Mucosa of rectum (tissue), 2 donors: ENCODE data around the gene ELAVL1.

Experiments used
- H3K27ac ChIP-seq, 2 donors: one replicate each; pipeline ENCODE4 v1.7.0; 2013; ENCODE audit warnings: inconsistent platforms in 2 of 2, low read depth in 2 of 2, low read length in 2 of 2
- H3K27me3 ChIP-seq, 2 donors: one replicate each; pipeline ENCODE4 v1.7.0; 2013; ENCODE audit warnings: low read length in 2 of 2; ENCODE audit not compliant: control insufficient read depth in 2 of 2, insufficient read depth in 2 of 2
- H3K36me3 ChIP-seq, 2 donors: one replicate each; pipeline ENCODE4 v1.7.0; 2013; ENCODE audit warnings: low read length in 2 of 2; ENCODE audit not compliant: control insufficient read depth in 2 of 2, insufficient read depth in 2 of 2
- H3K4me1 ChIP-seq, 2 donors: one replicate each; pipeline ENCODE4 v1.7.0; 2013; ENCODE audit warnings: low read length in 2 of 2, mild to moderate bottlenecking in 1 of 2; ENCODE audit not compliant: control insufficient read depth in 2 of 2, insufficient read depth in 2 of 2
- H3K4me3 ChIP-seq, 2 donors: one replicate each; pipeline ENCODE4 v1.7.0; 2013; ENCODE audit warnings: low read length in 2 of 2
- H3K9ac ChIP-seq, 2 donors: one replicate each; pipeline ENCODE4 v1.7.0; 2013; ENCODE audit warnings: low read length in 2 of 2, low read depth in 1 of 2, mild to moderate bottlenecking in 1 of 2
- H3K9me3 ChIP-seq, 2 donors: one replicate each; pipeline ENCODE4 v1.7.0; 2013; ENCODE audit warnings: low read length in 2 of 2; ENCODE audit not compliant: control insufficient read depth in 2 of 2
- donor health status: healthy.
- donor health status: Normal muscosa, but diverticular disease.

Gene ELAVL1

DNA sequence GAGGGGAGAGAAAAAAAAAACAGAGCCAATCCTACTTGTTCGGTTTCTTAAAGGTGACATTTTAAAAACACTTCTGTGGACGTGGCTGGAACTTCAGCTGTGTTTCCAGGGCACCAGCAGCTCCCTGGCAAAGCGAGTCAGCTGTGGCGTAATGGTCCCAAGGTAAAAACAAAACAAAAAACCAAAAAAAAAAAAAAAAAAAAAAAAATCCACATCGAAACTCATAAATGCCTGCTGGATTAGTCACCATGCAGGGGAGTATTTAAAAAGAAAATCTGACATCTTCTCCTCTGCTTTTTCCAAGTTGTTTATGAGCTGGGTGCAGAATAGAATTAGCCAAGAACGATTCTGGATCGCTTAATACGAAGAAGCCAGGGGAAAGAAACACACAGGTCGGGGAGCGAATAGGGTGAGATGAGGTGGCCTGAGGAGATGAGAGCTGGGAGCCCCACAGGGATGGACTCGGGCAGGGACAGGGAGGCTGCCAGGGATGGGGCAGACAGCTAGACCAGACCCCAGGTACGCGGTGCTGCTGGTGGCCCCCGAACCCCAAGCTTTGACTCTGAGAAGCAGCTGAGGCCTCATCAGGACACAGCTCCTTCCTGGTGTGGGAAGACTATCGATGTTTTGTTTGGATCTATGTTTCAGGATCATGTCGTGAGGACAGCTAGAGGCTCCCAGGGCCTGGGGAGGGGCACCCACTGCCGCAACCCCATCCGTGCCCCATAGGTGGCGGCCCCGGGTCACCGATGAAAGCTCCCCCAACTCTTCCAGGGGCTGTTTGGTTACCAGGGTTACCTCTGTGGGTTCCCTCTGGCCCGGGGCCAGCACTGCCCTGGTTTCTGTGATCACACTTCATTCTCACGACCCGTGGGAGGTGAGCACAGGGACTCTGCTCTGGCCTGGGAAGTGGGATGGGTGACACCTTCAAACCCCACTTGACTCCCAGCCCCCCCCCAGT lies 76.4 kb downstream of the ELAVL1 start:
- H3K4me3 ChIP-seq: no peak overlapping the region
- peak overlapping the region in 1 of 2 donors; percentile 26 for H3K9ac ChIP-seq
- no peaks in the 10 kb centered on the region for H3K9me3 ChIP-seq
- peaks cover 29 to 32% of the 10 kb centered on the region in 2 donors for H3K36me3 ChIP-seq
- peaks cover 2 to 12% of the 10 kb centered on the region in 2 donors for H3K4me1 ChIP-seq
- peak overlapping the region; percentile 42 to 58 for H3K27ac ChIP-seq
- no peaks in the 10 kb centered on the region for H3K27me3 ChIP-seq

DNA sequence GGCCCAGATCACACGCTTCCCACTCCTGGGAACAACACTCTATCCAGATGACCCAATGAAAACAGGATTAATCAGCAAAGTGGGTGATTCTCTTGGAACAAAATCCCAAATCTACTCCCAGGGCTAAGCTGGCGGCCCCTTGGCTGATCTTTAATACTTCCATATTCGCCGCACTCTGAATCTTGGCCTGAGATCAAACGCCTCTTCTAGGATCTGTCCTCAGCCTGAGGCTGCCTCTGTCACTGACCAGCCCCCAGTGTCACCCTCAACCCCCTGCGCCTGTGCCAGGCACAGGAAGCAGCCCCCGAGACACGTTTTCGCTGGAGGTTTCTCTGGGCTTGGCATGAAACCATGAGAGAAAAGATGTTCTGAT lies 77.1 kb downstream of the ELAVL1 start:
- Histone ChIP-seq H3K4me3 (no peak overlapping the region), H3K4me1 (peaks cover 2 to 10% of the 10 kb centered on the region in 2 donors), H3K9ac (no peak overlapping the region)

DNA sequence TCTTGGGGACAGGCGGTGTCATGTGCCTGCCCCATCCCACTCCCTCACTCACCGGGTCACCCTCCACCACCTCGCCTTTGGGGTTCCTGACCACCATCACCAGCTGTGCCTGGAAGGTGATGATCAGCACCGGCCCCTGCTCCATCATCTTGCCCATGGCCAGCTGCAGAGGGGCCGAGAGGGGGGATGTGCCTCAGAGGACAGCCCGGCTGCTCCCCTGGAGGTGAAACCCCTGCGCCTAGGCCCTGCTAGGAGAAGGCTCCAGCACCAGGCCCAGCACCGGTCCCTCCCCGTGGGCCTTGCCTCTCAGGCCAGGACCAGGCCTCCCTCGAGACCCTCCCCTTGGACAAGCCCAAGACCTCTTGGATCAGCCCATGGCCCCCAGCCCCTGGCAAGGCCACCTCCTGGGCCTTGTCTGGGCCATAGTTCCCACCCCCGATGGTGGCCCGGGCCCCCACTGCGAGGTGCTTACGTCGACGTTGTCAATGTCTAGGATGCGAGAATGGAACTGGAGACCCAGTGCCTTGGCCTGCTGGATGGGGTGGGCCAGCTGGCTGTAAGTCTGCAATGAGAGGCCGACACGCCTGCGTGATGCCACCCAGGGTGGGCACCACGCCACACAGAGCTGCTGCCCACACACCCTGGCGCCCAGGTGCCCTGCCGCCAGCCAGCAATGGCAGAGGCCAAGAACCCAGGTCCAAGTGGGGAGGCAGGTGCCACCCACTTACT lies 77.7 kb downstream of the ELAVL1 start:
- Histone ChIP-seq H3K4me1 (peaks cover 2 to 10% of the 10 kb centered on the region in 2 donors), H3K9ac (no peak overlapping the region), H3K9me3 (no peaks in the 10 kb centered on the region), H3K36me3 (peaks cover 17 to 23% of the 10 kb centered on the region in 2 donors), H3K4me3 (no peak overlapping the region), H3K27me3 (no peaks in the 10 kb centered on the region), H3K27ac (peak overlapping the region in 1 of 2 donors; percentile 58)

More for the DNA sequence above, 77.1 kb downstream of the ELAVL1 start:
- Histone ChIP-seq H3K36me3 (peaks cover 22 to 26% of the 10 kb centered on the region in 2 donors), H3K9me3 (no peaks in the 10 kb centered on the region), H3K27me3 (no peaks in the 10 kb centered on the region), H3K27ac (peak overlapping the region; percentile 42 to 58)

DNA sequence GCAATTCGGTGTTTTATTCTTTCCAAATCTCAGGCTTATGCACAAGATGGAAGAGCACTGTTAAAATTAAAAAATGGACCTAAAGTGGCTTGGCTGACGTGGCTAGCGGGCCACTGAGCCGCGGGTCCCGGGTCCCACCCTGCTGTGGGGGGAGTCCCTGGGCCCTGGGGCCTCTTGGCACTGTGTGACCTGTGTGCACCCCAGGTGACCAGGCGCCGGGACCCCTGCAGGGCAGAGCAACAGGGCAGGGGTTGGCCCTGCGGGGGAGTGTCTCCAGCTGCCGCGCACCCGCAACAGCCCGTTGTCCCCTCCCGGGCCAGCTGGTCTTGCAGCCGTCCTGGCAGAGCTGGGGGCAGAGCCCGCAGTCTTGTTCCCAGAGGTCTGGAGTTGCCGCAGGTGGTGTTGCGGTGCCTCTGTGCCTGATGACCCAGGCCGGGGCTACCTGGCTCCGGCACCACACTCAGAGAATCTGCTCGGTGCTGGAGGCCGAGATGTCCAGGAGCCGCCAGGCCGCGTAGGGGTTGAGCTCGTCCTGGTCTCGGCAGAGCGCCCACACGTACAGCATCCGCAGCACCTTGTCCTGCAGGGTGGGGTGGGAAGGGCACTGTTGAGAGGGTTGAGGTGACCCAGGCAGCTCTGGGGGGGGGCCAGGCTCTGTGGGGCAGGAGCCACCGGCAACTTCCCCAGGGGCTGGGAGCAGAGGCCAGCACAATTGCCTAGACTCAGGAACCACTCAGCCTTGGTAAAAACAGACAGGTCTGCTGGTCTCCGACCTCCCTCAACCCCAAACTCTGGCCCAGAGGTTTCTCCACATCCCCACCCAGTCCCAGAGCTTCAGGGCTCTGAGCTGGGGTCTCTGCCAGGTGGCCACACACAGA lies 78.5 kb downstream of the ELAVL1 start:
- peaks cover 9 to 17% of the 10 kb centered on the region in 2 donors for H3K36me3 ChIP-seq
- H3K4me1 ChIP-seq: peaks cover 5 to 11% of the 10 kb centered on the region in 2 donors
- H3K9ac ChIP-seq: no peak overlapping the region
- no peaks in the 10 kb centered on the region for H3K9me3 ChIP-seq
- peak overlapping the region in 1 of 2 donors; percentile 46 for H3K4me3 ChIP-seq
- no peak overlapping the region for H3K27ac ChIP-seq
- H3K27me3 ChIP-seq: no peaks in the 10 kb centered on the region

DNA sequence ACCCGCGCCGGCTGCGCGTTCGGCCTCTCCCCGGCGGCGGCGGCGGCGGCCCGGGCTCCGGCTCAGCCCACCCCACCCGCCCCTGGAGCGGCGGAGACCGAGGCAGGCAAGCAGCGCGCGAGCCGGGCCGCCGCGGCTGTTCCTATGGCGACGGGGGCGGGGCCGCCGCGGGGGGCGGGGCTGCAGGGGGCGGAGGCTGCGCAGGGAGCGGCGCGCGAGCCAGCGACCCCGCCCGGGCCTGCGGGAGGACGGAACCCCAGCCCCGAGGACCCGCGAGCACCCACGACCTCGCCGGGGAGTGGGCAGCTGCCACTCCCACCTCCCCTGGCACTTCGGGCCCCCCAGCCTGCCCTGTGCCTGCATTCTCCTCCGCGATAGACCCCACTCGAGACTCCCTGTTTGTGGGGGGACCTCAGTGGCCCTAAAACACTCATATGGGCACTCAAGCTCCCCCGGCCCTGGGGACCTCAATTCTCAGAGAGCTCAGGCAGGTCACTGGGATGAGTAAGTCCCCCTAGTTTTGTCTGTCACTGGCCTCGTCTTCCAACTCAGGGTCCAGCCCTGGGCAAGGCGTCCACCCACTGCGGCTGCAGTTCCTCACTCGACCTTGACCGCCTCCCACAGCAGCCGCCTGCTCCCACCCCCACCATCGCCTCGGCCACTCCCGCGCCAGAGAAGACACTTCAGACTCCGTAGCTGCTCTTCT lies 79.3 kb downstream of the ELAVL1 start, which contains the start of gene CTXN1:
CTXN1 (minus strand) TSS at position 115 of the 706 bp plus-strand sequence. CDS start 597 bp downstream, outside the sequence.
- Histone ChIP-seq H3K27ac (no peak within 1 kb of the TSS), H3K4me1 (peaks cover 13 to 19% of the 10 kb centered on the region in 2 donors), H3K9ac (peak within 1 kb of the TSS in 1 of 2 donors; percentile 43)

DNA sequence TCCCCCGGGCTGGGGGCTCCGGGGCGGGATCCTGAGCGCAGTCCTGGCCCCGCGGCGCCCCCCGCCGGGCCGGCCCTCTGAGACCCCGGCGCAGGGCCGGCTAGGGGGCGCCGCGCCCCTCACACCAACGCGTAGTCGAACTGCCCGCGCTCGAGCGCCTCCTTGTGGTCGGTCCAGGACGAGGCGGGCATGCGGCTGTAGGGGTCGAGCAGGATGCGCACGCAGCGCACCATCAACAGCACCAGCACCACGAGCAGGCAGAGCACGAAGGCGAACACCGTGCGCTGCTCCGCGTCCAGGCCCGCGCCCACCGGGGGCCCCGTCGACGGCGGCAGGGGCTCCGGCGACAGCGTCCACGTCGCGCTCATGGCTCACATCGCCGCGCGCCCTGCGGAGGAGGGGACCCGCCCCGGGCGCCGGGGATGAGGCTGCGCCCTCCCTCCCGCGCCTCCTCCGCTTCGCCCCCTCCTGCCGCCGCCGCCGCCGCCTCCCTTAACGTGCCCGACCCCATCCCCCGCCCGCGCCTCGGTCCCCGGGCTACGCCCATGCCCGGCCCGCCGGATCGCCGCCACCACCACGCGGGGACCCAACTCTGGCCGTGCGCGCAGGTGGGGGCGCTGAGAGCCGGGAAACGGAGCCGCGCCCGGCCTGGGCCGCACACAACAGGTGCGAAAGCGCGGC lies 80.1 kb downstream of the ELAVL1 start:
- Histone ChIP-seq H3K4me3 (peak overlapping the region; percentile 23 to 37), H3K9me3 (no peaks in the 10 kb centered on the region), H3K9ac (no peak overlapping the region), H3K4me1 (peaks cover 14 to 23% of the 10 kb centered on the region in 2 donors), H3K36me3 (peaks cover 0 to 6% of the 10 kb centered on the region in 2 donors), H3K27me3 (no peaks in the 10 kb centered on the region), H3K27ac (no peak overlapping the region)

More for the DNA sequence above, 79.3 kb downstream of the ELAVL1 start, which contains the start of gene CTXN1:
- peaks cover 5 to 12% of the 10 kb centered on the region in 2 donors for H3K36me3 ChIP-seq
- H3K9me3 ChIP-seq: no peaks in the 10 kb centered on the region
- peak within 1 kb of the TSS; percentile 46 to 52 for H3K4me3 ChIP-seq
- no peaks in the 10 kb centered on the region for H3K27me3 ChIP-seq

DNA sequence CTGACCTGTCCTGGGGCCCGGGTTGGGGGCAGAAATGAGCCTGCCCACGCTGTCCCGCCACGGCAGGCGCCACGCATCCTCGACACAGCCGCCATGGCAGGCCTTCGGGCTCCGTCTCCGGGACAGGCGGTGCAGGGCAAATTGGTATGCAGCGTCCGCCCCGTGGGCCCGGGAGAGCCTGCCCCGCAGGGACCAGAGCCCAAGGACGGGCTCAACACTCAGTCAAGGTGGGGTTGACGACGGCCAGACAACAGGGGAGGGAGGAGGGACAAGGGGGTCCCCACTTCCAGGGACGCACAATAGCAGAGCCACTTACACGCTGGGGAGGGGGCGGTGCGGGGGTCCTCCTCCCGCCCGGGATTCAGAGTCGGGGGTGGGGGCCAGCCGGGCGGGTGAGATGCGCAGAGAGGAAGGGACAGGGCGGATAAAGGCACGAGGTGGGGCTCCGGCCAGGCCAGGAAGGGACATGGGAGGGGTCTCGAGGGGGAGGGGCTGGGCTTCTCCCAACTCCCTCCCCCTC lies 80.7 kb downstream of the ELAVL1 start:
- Histone ChIP-seq H3K27me3 (no peaks in the 10 kb centered on the region), H3K27ac (no peak overlapping the region), H3K4me1 (peaks cover 17 to 27% of the 10 kb centered on the region in 2 donors), H3K9ac (no peak overlapping the region), H3K4me3 (no peak overlapping the region), H3K36me3 (peaks cover 0 to 6% of the 10 kb centered on the region in 2 donors), H3K9me3 (no peaks in the 10 kb centered on the region)

DNA sequence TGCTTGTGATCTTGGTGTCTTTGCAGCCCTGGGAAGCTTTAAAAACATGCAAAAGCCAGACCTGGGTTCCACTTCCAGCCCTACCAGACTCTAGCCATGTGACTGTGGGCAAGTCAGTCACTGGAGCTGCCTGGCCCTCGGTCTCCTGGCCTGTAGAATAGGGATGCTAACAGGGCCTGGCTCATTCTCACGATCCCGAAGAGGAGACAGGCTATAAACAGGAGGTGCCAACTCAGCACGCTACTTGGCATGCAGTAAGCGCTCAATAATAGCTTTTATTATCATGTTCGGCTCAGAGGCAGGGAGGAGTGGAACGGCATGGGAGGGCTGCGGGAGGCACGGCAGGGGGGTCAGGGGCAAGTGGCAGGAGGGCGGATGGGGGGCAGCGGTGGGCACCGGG lies 81.2 kb downstream of the ELAVL1 start:
- peaks cover 0 to 6% of the 10 kb centered on the region in 2 donors for H3K36me3 ChIP-seq
- no peak overlapping the region for H3K9ac ChIP-seq
- H3K27me3 ChIP-seq: no peaks in the 10 kb centered on the region
- no peaks in the 10 kb centered on the region for H3K9me3 ChIP-seq
- H3K4me1 ChIP-seq: peaks cover 20 to 29% of the 10 kb centered on the region in 2 donors
- no peak overlapping the region for H3K27ac ChIP-seq
- H3K4me3 ChIP-seq: no peak overlapping the region
